IMR-90 (cell line): ENCODE measurements around the gene BTN1A1. TPM values are rescaled to one million over a fixed set of nuclear protein-coding genes. Genes with fewer than 3 reads are reported as not detected.

ENCODE experiments used
- ATAC-seq: fragments of 200-7000 bp; cut with Tn5 transposase; 2 replicates; pipeline ENCODE4 v1.9.1; 2020; ENCODE audit warnings: low read depth, mild to moderate bottlenecking, moderate library complexity
- BruUV-seq: library from RNA; stranded (reverse); fragments of 400-500 nt; replicated peaks from 2 replicates; lab custom pipeline; 2021; lab: Mats Ljungman, UMichigan
- CTCF ChIA-PET: fragments of 300-600 bp; formaldehyde crosslinking; extraction: SDS; loops from one replicate; lab custom pipeline; 2021; ENCODE audit warnings: antibody characterized with exemption; lab: Yijun Ruan, JAX
- POLR2A ChIA-PET: fragments of 300-600 bp; sonication (Branson Sonifier 250); formaldehyde crosslinking; loops from one replicate; lab custom pipeline; 2022; ENCODE audit warnings: antibody characterized with exemption; ENCODE audit not compliant: unreplicated experiment; lab: Charles Lee
- DNase-seq: peaks from one replicate; pipeline ENCODE4 v3.0.0; 2013
- H2AFZ ChIP-seq: replicated peaks from 2 replicates; pipeline ENCODE3; 2013; ENCODE audit warnings: low read length, mild to moderate bottlenecking; ENCODE audit not compliant: poor library complexity
- H2AK5ac ChIP-seq: 2 replicates; pipeline ENCODE4 v1.6.1; 2013; ENCODE audit warnings: low read depth, low read length, inconsistent platforms
- H2AK9ac ChIP-seq: replicated peaks from 2 replicates; pipeline ENCODE3; 2013; ENCODE audit warnings: mild to moderate bottlenecking, low read depth, low read length, moderate library complexity; ENCODE audit not compliant: poor library complexity
- H2BK120ac ChIP-seq: 2 replicates; pipeline ENCODE4 v1.6.1; 2013; ENCODE audit warnings: low read depth, low read length, inconsistent platforms
- H2BK15ac ChIP-seq: 3 replicates; pipeline ENCODE4 v1.6.1; 2013; ENCODE audit warnings: low read depth, low read length, inconsistent platforms
- H2BK20ac ChIP-seq: 2 replicates; pipeline ENCODE4 v1.6.1; 2013; ENCODE audit warnings: low read depth, mild to moderate bottlenecking, inconsistent platforms, low read length, moderate library complexity
- H2BK5ac ChIP-seq: 2 replicates; pipeline ENCODE4 v1.6.1; 2013; ENCODE audit warnings: mild to moderate bottlenecking, low read depth, low read length, inconsistent platforms; ENCODE audit not compliant: poor library complexity, severe bottlenecking
- H3K14ac ChIP-seq: replicated peaks from 2 replicates; pipeline ENCODE4 v1.6.1; 2013; ENCODE audit warnings: low read depth, low read length, inconsistent platforms
- H3K18ac ChIP-seq: 2 replicates; pipeline ENCODE4 v1.6.1; 2013; ENCODE audit warnings: low read depth, low read length, control low read depth
- H3K23ac ChIP-seq: 2 replicates; pipeline ENCODE4 v1.6.1; 2013; ENCODE audit warnings: low read depth, low read length, inconsistent platforms
- H3K27ac ChIP-seq: 2 replicates; pipeline ENCODE4 v1.5.1; 2013; ENCODE audit warnings: mild to moderate bottlenecking, control low read depth, low read length; ENCODE audit not compliant: insufficient read depth
- H3K27me3 ChIP-seq: 2 replicates; pipeline ENCODE4 v1.6.1; 2013; ENCODE audit warnings: low read length; ENCODE audit not compliant: control insufficient read depth, insufficient read depth
- H3K36me3 ChIP-seq: 2 replicates; pipeline ENCODE4 v1.6.1; 2013; ENCODE audit warnings: low read length, mixed read lengths; ENCODE audit not compliant: control insufficient read depth, insufficient read depth
- H3K4ac ChIP-seq: 2 replicates; pipeline ENCODE4 v1.6.1; 2013; ENCODE audit warnings: low read depth, low read length, inconsistent platforms
- H3K4me1 ChIP-seq: 2 replicates; pipeline ENCODE4 v1.6.1; 2013; ENCODE audit warnings: low read length, mixed read lengths; ENCODE audit not compliant: control insufficient read depth, insufficient read depth
- H3K4me2 ChIP-seq: 2 replicates; pipeline ENCODE4 v1.6.1; 2013; ENCODE audit warnings: low read depth, mild to moderate bottlenecking, control low read depth, low read length, moderate library complexity
- H3K4me3 ChIP-seq: 2 replicates; pipeline ENCODE4 v1.5.1; 2013; ENCODE audit warnings: low read depth, mild to moderate bottlenecking, control low read depth, low read length, moderate library complexity; ENCODE audit not compliant: insufficient read depth
- H3K56ac ChIP-seq: 2 replicates; pipeline ENCODE4 v1.6.1; 2013; ENCODE audit warnings: low read length, inconsistent platforms; ENCODE audit not compliant: insufficient read depth; ENCODE audit errors: extremely low read depth
- H3K79me1 ChIP-seq, 2 experiments: 2 replicates each; pipeline ENCODE4 v1.6.1; 2013; ENCODE audit warnings: low read length in 2 of 2, inconsistent platforms in 1 of 2, low read depth in 1 of 2
- H3K9ac ChIP-seq: 2 replicates; pipeline ENCODE4 v1.6.1; 2013; ENCODE audit warnings: low read depth, low read length, control low read depth
- H3K9me1 ChIP-seq: 2 replicates; pipeline ENCODE4 v1.6.1; 2013; ENCODE audit warnings: low read length, inconsistent platforms; ENCODE audit not compliant: insufficient read depth
- H3K9me3 ChIP-seq: 2 replicates; pipeline ENCODE4 v1.6.1; 2013; ENCODE audit warnings: low read length; ENCODE audit not compliant: control insufficient read depth, insufficient read depth
- H4K20me1 ChIP-seq: 2 replicates; pipeline ENCODE4 v1.6.1; 2013; ENCODE audit warnings: low read length, inconsistent platforms; ENCODE audit not compliant: insufficient read depth
- H4K5ac ChIP-seq: 2 replicates; pipeline ENCODE4 v1.6.1; 2013; ENCODE audit warnings: mild to moderate bottlenecking, low read depth, low read length, control low read depth
- H4K8ac ChIP-seq, 2 experiments: 2 replicates each; pipeline ENCODE4 v1.6.1; 2013; ENCODE audit warnings: low read depth in 2 of 2, low read length in 2 of 2, control low read depth in 1 of 2, inconsistent platforms in 1 of 2
- H4K91ac ChIP-seq: 2 replicates; pipeline ENCODE4 v1.6.1; 2013; ENCODE audit warnings: low read depth, low read length, inconsistent platforms; ENCODE audit not compliant: insufficient read depth
- BHLHE40 ChIP-seq: fragments of 150-350 bp; IDR thresholded peaks from 2 replicates; pipeline ENCODE4 v1.6.1; 2016; ENCODE audit warnings: mild to moderate bottlenecking, low read depth, low read length
- MAFK ChIP-seq: IDR thresholded peaks from 2 replicates; pipeline ENCODE4 v1.6.1; 2012; ENCODE audit warnings: low read depth, low read length, improper control_type of control experiment
- NFE2L2 ChIP-seq: fragments of 150-350 bp; IDR thresholded peaks from 2 replicates; pipeline ENCODE4 v1.6.1; 2016; ENCODE audit warnings: low read depth, mild to moderate bottlenecking, low read length
- POLR2A ChIP-seq: IDR thresholded peaks from 2 replicates; pipeline ENCODE4 v1.6.1; 2012; ENCODE audit warnings: mild to moderate bottlenecking, low read depth, low read length
- RAD21 ChIP-seq: IDR thresholded peaks from 2 replicates; pipeline ENCODE4 v1.6.1; 2012; ENCODE audit warnings: low read length, improper control_type of control experiment
- RCOR1 ChIP-seq: IDR thresholded peaks from 2 replicates; pipeline ENCODE4 v1.6.1; 2012; ENCODE audit warnings: mild to moderate bottlenecking, low read length, improper control_type of control experiment; ENCODE audit not compliant: insufficient replicate concordance
- SMC3 ChIP-seq: fragments of 150-350 bp; IDR thresholded peaks from 2 replicates; pipeline ENCODE4 v1.6.1; 2016; ENCODE audit warnings: low read depth, mild to moderate bottlenecking, antibody characterized with exemption, low read length, moderate library complexity
- USF2 ChIP-seq: fragments of 150-350 bp; IDR thresholded peaks from 2 replicates; pipeline ENCODE4 v1.6.1; 2017; ENCODE audit warnings: mild to moderate bottlenecking, antibody characterized with exemption, low read length, low read depth
- WGBS, 2 experiments: methylation state at CpG; one replicate each; pipeline versions ENCODE4 v1.1.5 to v1.1.7; 2013; ENCODE audit warnings: missing lambda C conversion rate in 2 of 2; ENCODE audit not compliant: insufficient read length in 1 of 2; ENCODE audit errors: extremely low coverage in 2 of 2; 5-methylcytosine and 5-hydroxymethylcytosine counted together
- dilution Hi-C: fragments of 300-500 bp; cut with HindIII; formaldehyde crosslinking; loops from one replicate; pipeline ENCODE4 v1.14.3; 2018; ENCODE audit warnings: low sequenced_read_pairs; ENCODE audit not compliant: unreplicated experiment
- in situ Hi-C: fragments of 300-500 bp; cut with MboI; formaldehyde crosslinking; loops from 3 replicates; pipeline ENCODE4 v1.14.3; 2019; ENCODE audit warnings: low sequenced_read_pairs, inconsistent platforms, mixed read lengths
- intact Hi-C: fragments of 100-400 bp; cut with micrococcal nuclease; formaldehyde crosslinking; loops from 2 replicates; pipeline ENCODE4 v1.10.0; 2022
- polyA plus RNA-seq, 3 experiments: library from polyadenylated mRNA; depleted of rRNA; stranded (reverse); fragments of >200 nt; gene quantifications; 2 replicates each; pipeline ENCODE4 v1.2.3, GENCODE V29; 2012; ENCODE audit warnings: low replicate concordance in 1 of 3
- total RNA-seq: library from RNA; depleted of rRNA; stranded (reverse); fragments of >200 nt; gene quantifications from 2 replicates; pipeline ENCODE4 v1.2.3, GENCODE V29; 2012
- TF ChIP-seq, protein P1 (sequence below): conservative IDR thresholded peaks from 2 replicates; pipeline ENCODE4 v1.5.1; 2012; ENCODE audit warnings: mild to moderate bottlenecking, low read depth, low read length, improper control_type of control experiment

BTN1A1 gene
- total and polyA plus RNA-seq, 2 of the 4 experiments (the other 2 are of a cell fraction): not detected

GRCh38 chr6:26516481-26517427 lies 16.7 kb downstream of the BTN1A1 start:
- CTCF ChIA-PET: no interaction called here
- TF ChIP-seq SMC3 (no peak), NFE2L2 (no peak), RCOR1 (no peak), POLR2A (no peak), RAD21 (no peak), BHLHE40 (no peak), USF2 (no peak), MAFK (no peak)
- TF ChIP-seq, protein P1, sequence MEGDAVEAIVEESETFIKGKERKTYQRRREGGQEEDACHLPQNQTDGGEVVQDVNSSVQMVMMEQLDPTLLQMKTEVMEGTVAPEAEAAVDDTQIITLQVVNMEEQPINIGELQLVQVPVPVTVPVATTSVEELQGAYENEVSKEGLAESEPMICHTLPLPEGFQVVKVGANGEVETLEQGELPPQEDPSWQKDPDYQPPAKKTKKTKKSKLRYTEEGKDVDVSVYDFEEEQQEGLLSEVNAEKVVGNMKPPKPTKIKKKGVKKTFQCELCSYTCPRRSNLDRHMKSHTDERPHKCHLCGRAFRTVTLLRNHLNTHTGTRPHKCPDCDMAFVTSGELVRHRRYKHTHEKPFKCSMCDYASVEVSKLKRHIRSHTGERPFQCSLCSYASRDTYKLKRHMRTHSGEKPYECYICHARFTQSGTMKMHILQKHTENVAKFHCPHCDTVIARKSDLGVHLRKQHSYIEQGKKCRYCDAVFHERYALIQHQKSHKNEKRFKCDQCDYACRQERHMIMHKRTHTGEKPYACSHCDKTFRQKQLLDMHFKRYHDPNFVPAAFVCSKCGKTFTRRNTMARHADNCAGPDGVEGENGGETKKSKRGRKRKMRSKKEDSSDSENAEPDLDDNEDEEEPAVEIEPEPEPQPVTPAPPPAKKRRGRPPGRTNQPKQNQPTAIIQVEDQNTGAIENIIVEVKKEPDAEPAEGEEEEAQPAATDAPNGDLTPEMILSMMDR: no peak
- no peak overlapping the region for H3K56ac ChIP-seq
- no peak overlapping the region for H4K91ac ChIP-seq
- H3K4ac ChIP-seq: no peak overlapping the region
- no peak overlapping the region for H3K4me3 ChIP-seq
- 76% methylated on average over 3 of the region's 9 CpGs; no CpG with 5 or more reads in 1 of the 2 experiments for WGBS, 2 experiments
- in situ Hi-C loops: no loop called here
- no TSS peak for BruUV-seq
- no peak overlapping the region for H2AK9ac ChIP-seq
- peaks cover 2% of the 10 kb centered on the region for H3K4me1 ChIP-seq
- peak overlapping the region; percentile 4 for H2AFZ ChIP-seq
- peaks cover 8% of the 10 kb centered on the region; the same call in 1 of the 2 replicates for H3K9me1 ChIP-seq
- no peak overlapping the region for H2BK5ac ChIP-seq
- H3K27me3 ChIP-seq: no peaks in the 10 kb centered on the region
- H3K14ac ChIP-seq: peak overlapping the region; percentile 45; the same call in 1 of the 2 replicates
- H2AK5ac ChIP-seq: no peak overlapping the region
- no peak overlapping the region for H3K18ac ChIP-seq
- H3K9me3 ChIP-seq: no peaks in the 10 kb centered on the region
- H4K20me1 ChIP-seq: no peaks in the 10 kb centered on the region
- H3K27ac ChIP-seq: no peak overlapping the region
- no peak overlapping the region for H3K9ac ChIP-seq
- no peak overlapping the region for H3K4me2 ChIP-seq
- H2BK15ac ChIP-seq: no peak overlapping the region; the same call in 2 of the 3 replicates
- ATAC-seq: no peak
- no peak overlapping the region for H4K8ac ChIP-seq
- no peak overlapping the region for H4K5ac ChIP-seq
- intact Hi-C loops: no loop called here
- no peak overlapping the region for H3K23ac ChIP-seq
- H3K79me1 ChIP-seq: no peaks in the 10 kb centered on the region; a peak in 1 of 4 replicates
- H2BK20ac ChIP-seq: no peak overlapping the region
- POLR2A ChIA-PET: no interaction called here
- no peaks in the 10 kb centered on the region for H3K36me3 ChIP-seq
- H2BK120ac ChIP-seq: 0 out of 2 replicates have a peak overlapping the region, but pooled peaks have one; percentile 4
- dilution Hi-C loops: no loop called here
- peak; percentile 15 for DNase-seq
